Measurements from ENCODE around the gene EPS8L1.
A peak's percentile ranks its signal among the peaks of the same experiment; 100 is the strongest.

- TF ChIP-seq TCF12 (IDR thresholded peaks at IDR 0.05; ENCODE audit: low read depth): no peak
- TF ChIP-seq YY1 (IDR thresholded peaks at IDR 0.05; ENCODE audit: low read depth): no peak
- no peak for TF ChIP-seq CREB1 (IDR thresholded peaks at IDR 0.05; ENCODE audit: low read depth)
- TF ChIP-seq, protein P1, sequence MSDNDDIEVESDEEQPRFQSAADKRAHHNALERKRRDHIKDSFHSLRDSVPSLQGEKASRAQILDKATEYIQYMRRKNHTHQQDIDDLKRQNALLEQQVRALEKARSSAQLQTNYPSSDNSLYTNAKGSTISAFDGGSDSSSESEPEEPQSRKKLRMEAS (IDR thresholded peaks at IDR 0.05): peak; percentile 92
- no peak for TF ChIP-seq REST (IDR thresholded peaks at IDR 0.05; ENCODE audit: low read depth)
- no peak for TF ChIP-seq EP300 (IDR thresholded peaks at IDR 0.05; ENCODE audit: borderline replicate concordance)
- no peak for TF ChIP-seq RAD21 (IDR thresholded peaks at IDR 0.05; ENCODE audit: low read depth)
- no peak for TF ChIP-seq CEBPB (IDR thresholded peaks at IDR 0.05)
- TF ChIP-seq TEAD4 (IDR thresholded peaks at IDR 0.05): 0 out of 2 replicates have a peak, but pooled peaks have one; percentile 20
- no peak for TF ChIP-seq ZBTB7A (IDR thresholded peaks at IDR 0.05; ENCODE audit: low read depth)
- TF ChIP-seq FOXM1 (IDR thresholded peaks at IDR 0.05; ENCODE audit: borderline replicate concordance, low read depth): no peak
- TF ChIP-seq NFIC (IDR thresholded peaks at IDR 0.05): no peak
Observed at GRCh38 chr19:55113570-55114039, 37.9 kb downstream of the EPS8L1 start.

Measured in Ishikawa (cell line).